8988T (cell line): ENCODE data around the gene PSMD3.
A peak's percentile ranks its signal among the peaks of the same experiment; 100 is the strongest.
"Not testable (repeated sequence)": the region's sequence is repeated elsewhere in the genome, so short reads cannot be mapped to it uniquely, and the experiment has no call there.

Experiments
- DNase-seq: peaks from one replicate; pipeline ENCODE4 v3.0.0; 2011

The PSMD3 gene

DNA sequence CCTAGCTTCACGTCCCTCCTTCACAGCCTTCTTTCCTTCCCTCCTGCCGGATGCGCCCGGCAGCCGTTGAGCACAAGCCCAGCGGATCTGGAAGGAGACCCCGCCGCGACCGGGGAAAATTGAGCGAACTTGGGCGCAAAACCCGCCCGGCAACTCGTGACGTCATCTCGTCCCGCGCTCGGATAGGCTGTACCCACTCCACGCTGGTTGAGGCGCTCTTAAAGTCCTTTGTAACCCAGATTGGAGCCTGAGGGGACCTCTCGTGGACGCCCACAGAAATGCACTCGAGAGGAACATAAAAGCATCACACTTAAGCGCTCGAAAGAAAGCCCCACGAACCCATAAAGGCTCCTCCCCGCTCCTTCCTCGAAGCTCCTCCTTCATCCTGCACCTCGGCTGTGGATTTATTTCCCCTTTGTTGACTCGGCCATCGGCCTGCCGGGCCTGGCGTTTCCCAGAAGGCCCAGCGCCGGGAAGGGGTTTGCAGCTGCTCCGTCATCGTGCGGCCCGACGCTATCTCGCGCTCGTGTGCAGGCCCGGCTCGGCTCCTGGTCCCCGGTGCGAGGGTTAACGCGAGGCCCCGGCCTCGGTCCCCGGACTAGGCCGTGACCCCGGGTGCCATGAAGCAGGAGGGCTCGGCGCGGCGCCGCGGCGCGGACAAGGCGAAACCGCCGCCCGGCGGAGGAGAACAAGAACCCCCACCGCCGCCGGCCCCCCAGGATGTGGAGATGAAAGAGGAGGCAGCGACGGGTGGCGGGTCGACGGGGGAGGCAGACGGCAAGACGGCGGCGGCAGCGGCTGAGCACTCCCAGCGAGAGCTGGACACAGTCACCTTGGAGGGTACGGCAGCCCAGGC is at the start of gene PSMD3:
PSMD3 (plus strand) TSS at position 457 of the 856 bp plus-strand sequence; CDS start at position 621, 164 bp downstream.
- DNase-seq: peak; percentile 58

DNA sequence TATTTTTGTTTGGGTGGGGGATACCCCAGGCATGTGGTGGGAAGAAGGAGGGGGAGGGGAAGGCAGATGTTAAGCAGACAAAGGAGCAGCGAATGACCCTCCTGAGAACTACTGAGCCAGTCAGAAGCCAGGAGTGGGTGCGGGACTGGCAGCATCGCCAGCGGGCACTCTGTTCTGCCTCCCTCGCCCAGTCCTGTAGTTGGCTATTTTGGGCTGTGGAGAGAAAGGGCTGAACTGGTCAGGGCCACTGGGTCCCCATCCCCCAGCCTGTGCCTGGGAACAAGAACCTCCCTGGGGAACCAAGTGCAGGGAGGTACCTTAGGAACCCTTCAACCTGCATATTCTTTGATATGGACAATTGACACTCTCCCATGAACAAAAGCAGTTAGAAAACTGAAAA is 46.7 kb upstream of the PSMD3 start:
- no peak for DNase-seq

DNA sequence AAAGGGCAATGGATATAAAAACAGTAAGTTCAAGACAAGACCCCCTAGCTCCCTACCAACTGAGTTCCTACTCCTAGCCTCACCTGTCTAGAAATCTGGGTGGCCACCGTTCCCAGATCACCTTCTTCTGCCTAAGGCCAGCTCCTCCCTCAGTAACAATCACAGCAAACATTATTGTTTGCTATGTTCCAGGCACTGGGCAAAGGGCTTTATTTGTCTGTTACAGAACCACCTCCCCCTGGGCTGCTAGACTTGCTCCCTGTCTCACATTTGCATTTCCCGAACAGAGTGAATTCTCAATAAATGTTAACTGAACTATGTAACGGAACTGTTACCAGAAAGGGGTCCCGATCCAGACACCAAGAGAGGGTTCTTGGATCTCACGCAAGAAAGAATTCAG is 46.3 kb upstream of the PSMD3 start:
- no peak for DNase-seq

DNA sequence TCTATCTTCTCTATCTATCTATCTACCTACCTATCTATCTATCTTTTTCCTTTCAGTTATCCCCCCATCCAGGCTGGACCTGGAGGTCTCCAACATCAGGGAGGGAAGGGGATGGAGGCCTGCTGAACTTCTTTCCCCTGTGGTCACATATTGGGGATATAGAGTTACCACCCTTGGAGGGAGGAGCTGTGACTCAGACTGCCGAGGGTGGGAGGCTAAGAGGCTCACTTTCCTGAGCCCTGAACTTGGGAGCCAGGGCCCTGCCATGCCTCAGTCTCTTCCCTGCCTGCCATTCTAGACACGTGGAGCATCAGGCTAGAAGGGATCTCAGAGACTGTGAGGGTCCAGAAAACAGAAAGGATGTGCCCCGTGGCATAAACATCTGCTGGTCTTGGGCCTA is 44.7 kb upstream of the PSMD3 start:
- no peak for DNase-seq

DNA sequence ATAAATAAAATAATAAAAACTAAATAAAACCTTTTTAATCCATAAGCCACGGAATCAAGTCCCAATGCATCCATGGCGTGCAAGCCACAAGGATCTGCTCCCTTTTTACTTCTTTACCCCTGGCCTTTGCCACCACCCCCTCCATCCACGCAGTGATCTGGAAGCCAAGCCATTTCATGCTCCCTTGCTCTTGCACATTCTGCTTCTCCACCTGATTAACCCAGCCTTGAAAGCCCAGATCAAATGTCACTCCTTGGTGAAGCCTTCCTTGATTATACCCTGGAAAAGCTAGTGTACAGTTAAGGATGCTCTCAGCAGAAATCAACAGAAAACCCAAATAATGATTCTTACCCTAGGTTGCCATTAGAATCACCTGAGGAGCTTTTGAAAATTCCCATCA is 43.2 kb upstream of the PSMD3 start:
- DNase-seq: no peak

DNA sequence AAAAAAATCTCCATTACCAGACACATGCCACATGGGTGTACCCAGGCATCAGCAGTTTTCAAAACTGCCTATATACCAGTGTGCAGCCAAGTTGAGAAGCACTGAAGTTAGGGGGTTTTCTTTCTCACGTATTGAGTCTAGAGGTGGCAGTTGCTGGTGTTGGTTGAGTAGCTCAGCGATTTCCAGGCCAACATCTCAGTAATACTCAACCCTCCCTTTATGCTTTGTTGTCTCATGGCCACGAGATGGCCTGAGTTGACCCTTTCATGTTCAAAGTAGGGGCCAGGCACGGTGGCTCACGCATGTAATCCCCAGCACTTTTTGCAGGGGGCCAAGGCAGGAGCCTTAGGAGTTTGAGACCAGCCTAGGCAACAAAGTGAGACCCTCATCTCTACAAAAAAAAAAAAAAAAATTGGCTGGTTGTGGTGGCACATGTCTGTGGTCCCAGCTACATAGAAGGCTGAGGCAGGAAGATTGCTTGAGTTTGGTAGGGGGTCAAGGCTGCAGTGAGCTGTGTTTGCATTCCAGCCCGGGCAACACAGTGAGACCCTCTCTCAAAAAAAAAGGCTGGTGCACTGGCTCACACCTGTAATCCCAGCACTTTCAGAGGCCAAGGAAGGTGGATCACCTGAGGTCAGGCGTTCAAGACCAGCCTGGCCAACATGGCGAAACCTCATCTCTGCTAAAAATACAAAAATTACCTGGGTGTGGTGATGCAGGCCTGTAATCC is 42.3 kb upstream of the PSMD3 start:
- DNase-seq: no peak

DNA sequence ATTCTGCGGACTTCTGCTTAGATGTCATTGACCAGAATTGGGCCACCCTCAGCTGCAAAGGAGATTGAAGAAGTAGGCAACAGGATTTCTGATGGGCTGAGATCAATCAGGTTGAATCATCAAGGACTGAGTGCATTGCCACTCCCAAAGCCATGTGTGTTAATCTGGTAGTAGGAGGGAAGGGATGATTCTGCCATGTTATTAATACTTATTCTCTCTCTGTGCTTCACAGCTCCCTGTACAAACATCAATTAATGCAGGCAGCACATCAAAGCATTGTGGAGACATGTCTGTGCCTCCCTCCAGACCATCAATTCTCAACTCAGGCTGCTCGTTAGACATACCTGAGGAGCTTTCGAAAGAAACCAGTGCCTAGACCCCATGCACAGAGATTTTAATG is 41.5 kb upstream of the PSMD3 start:
- no peak for DNase-seq

DNA sequence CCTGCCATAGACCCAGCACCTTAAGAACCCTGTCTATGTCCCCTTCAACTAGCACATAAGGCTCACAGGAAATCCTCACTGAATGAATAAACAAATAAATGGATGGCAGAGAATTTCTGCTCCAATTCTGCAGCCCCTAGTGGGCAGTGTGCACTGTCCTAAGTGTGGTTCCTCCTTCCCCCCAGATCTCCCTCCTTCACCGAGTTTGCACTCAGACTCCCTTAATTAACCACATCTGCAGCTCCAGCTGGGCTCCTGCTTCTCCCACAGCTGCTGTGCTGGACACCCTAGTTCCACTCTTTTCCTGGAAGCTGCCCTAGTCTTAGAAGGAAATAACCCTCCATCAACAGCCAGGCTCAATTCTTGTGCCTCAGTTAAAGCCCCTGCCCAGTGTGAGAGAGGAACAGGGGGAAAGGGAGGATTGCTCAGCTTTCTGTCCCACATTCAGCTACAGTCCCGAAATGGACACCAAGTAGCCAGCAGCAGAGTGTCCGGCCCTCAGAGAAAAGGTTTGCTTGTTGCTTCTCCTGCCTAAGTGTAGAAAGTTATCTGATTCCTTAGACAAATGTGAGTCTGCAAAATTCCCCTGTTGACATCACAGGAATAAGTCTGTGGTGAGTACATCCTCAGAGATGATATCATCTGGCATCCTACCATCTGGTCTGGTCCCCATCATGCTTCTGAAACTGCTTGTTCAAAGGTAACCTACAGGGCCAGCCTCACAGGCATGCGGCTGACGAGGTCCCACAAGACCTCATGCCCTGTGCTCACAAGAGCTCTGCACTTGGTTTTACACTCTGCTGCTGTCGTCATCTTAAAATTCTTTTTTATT is 40.8 kb upstream of the PSMD3 start:
- no peak for DNase-seq

DNA sequence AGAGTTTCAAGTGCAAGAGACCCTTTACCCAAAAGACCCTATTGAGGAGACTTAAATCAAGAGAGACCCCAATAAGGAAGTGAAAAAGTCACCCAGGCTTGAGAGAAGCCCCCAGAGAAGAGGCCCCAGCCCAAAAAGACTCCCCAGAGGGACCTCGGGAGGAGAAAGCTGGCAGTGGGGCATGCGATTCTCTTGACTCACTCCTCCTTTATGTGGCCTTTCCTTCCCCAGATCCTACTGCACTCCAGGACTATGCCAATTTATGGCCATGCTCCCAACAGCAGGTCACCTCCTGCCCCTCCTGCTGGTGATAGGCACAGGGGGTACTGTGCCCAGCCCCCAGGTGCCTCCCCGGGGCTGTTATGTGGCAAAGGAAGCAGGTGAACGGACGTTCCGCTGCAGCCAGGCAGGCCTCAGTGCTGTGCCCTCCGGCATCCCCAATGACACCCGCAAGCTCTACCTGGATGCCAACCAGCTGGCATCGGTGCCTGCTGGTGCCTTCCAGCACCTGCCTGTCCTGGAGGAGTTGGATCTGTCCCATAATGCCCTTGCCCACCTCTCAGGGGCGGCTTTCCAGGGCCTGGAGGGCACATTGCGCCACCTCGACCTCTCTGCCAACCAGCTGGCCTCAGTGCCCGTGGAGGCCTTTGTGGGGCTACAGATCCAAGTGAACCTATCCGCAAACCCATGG is 36.8 kb upstream of the PSMD3 start:
- no peak for DNase-seq

DNA sequence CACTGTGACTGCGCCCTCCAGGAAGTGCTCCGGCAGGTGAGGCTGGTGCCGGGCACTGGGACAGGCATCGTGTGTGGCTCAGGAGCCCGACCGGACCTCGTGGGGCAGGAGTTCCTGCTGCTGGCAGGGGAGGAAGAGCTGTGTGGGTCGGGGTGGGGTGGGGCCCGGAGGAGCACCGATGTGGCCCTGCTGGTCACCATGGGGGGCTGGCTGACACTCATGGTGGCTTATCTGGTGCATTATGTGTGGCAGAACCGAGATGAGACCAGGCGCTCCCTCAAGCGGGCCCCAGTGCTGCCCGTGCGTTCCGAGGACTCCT is 36.3 kb upstream of the PSMD3 start:
- no peak for DNase-seq

DNA sequence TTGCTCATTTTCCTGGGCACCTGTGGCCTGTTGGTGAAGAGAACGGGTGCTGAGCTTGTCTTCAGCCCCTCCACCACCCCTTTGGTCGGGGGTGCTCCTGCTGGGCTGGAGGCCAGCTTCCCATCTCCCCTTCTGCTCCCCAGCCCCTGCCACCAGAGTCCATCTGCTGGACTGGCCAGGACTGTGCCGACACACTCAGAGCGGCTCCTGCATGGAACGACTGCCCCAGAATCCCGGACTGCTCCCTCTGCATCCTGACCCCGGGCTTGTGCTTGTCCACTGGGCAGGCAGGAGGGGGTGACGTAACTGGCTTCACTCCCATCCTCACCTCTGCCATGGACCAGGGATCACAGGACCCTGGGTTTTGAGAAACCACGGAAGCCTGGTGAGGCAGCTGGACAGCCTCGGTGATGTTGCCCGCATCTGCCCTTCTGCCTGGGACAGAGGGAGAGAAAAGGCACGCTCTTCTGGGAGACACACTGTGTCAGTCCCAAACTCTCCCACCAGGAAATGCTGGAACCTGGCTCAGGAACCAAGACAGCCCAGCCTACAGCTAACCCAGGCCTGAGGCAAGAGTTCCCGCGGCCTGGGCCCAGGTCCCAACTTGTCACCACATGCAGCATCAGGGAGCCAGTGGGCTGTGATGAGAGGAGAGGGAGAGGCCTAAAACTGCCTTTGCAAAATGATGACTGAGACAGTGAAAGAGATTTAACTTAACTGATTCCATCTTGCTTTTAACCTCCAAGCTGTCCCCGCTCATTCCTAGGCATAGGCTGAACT is 33.9 kb upstream of the PSMD3 start:
- no peak for DNase-seq

DNA sequence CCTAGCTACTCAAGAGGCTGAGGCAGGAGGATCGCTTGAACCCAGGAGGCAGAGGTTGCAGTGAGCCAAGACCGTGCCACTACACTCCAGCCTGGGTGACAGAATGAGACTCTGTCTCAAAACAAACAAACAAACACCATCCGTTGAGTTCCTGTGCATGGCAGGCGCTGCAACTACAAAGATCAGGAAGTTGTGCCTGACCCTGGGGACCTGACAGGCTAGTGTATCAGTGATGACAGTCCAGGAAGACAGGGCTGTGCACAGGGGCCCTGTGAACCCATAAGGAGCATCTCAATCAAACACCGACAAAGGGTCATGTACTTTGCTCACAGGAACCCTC is 32.1 kb upstream of the PSMD3 start:
- DNase-seq: not testable (repeated sequence)

DNA sequence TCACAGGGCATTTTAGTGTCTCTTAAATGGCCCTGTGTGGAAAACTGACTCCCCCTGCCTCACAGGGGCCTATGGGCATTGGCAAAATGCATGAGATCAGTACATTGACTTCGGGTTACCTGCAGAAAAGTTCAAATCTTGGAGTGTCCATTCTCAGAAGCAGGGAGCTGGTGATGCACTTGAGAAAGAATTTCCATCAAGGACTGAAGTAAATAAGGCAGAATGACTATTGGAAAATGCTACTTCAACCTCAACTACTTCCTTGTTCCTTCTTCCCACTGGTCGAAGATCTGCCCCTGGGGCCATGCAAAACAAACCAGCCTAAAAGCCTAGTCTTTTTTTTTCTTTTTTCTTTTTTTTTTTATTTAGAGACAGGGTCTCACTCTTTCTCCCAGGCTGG is 31.6 kb upstream of the PSMD3 start:
- no peak for DNase-seq

DNA sequence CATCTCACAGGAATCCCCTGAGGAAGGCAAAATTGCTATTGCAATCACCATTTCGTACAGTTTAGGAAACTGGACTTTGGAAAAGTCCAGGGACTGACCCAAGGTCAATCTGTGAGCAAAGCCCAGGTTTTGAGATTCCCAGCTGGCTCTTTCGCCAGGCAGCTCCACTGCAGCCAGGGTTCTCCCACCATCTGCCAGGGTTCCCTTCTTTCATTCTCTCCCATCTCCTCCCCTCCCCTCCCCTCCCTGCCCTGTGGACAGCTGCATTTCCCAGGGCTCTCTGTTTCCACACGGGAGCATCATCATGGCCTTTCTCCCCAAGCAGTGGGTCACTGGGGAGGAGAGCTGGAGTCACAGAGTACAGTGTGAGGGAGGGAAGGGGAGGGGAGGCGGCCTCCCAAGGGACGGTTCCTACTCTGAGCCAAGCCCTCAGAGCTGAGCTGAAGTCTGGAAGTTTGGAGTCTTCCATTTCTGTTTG is 29.7 kb upstream of the PSMD3 start:
- no peak for DNase-seq

DNA sequence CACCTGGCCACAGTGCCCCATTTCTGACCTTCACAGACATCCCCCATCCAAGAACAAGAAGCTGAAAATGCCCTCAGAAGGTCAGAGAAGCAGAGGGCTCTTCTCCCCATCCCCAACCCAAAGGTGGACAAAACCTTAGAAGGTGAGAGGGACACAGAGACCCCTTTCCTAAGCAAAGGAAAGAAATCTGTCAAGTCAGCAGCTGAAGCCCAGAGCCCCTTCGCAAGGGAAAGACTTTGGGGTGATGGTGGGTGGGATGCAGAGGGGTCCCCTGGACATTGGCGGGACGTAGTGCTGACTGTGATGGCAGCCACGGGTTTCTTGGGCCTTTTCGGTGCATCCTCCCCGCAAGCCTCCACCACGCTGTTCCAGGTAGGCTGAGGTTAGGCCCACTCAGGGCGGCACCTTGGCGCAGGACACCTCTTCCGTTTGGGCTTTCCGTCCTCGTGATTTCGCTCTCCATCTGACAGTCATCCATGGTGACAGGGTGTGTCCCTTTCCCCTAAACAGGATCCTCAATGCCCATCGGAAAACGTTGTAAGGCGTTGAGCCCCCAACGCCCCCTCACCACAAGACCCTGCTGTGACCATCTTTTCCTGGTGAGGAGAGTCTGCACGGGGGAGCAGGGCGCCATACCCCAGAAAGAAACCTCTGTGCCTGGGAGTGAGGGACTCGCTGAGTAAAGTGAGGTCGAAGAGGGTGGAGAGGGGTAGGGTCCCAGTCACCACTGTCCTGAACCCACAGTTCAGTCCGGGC is 28.5 kb upstream of the PSMD3 start:
- DNase-seq: no peak

DNA sequence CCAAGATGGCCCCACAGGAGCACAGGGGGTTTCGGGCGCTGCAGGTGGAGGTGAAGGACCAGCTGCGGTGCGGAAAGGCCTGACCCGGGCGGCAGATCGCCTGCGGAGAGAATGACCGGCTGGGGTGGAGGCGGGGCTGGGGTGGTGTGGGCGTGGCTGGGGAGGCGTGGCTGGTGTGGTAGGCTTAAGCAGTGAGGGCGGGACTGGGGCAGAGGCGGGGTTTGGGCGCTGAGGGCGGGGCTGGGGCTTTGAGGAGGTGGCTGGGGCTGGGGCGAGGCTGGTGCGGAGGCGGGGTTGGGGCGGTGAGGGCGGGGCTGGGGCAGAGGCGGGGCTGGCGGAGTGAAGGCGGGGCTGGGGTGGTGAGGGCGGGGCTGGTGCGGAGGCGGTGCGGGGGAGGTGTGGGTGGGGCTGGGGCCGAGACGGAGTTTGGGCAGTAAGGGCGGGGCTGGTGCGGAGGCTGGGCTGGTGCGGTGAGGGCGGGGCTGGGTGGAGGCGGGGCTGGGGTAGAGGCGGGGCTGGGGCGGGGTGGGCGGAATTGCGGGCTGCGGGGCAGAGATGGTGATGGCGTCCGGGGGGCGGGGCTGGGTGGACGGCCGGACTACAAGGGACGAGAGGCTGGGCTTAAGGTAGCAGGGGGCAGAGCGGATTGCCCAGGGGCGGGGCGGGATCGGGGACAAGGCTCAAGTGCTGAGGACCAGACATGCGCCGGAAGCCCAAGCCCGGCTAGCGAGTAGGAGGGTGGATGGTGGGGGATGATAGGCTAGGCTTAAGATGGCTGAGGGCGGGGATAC is 27.7 kb upstream of the PSMD3 start:
- peak; percentile 82 for DNase-seq

DNA sequence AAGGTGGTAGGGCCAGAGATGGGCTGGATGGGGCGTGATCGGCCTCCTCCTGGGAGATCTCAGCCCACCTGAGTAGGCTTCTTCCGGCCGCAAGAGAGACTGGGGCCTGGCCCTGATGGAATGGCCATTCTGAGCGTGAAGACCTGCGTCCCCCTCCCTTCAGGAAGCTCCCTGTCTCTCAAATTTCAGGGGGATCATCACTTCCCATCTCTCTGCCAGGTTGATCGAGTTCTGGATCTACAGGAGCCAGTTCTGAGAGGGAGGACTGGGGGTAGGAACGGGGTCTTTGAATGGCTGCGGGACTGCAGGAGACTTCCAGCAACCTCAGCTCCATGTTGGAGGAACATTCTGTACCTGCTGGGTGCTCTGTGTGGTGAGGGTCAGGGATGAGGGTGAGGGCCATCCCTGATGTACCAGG is 27.1 kb upstream of the PSMD3 start:
- DNase-seq: no peak

DNA sequence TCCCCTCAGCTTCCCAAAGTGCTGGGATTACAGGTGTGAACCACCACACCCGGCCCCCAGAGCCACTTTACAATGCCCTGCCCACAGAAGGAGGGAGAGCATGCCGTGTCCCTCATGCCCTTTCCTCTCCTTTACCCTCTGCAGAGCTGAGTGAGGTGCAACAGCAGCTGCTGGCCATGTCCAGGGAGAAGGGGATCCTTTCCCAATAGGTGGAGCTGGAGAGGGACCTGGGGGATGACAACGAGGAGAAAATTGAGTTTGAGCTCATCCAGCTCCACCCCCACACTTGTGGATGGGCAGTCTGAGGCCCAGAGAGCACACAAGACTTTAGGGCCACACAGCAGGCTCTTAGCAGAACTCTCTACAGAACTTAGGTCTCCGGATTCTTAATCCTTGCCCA is 25.7 kb upstream of the PSMD3 start:
- no peak for DNase-seq

DNA sequence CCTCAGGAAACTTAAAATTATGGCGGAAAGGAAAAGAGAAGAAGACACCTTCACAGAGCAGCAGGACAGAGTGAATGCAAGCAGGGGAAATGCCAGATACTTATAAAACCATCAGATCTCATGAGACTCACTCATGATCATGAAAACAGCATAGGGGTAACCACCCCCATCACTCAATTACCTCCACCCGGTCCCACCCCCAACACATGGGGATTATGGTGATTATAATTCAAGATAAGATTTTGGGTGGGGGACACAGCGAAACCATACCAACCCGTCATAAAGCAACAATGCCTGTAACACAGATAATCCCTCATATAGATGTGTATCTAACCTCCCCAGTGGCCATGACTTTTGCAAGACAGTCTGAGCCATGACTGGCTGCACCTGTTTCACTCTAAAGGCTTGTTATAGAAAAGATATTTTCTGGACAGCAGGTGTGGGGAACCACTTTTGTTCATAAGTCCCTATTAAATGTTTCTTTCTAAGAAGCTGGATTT is 24.8 kb upstream of the PSMD3 start:
- DNase-seq: no peak

DNA sequence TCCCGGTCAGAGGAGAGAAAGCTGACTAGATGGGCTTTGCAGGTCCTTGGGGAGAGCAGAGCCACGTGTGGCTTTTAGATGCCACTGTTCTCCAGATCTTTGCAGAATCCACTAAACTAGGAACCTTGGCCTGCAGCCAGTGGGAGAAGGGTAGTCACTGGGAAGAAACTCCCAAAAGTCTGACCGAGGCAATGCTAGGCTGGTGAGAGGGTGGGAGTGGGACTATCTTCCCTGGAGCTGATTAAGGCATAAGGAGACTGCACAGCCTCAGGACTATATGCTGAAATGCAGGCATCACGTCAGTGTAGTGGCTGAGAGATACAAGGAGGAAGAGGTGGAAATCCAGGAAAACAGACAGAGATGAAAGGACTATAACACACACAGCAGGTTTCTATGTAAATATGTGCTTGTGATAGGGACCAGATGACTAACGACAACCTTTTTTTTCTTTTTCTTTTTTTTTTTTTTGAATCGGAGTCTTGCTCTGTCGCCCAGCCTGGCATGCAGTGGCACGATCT is 20.0 kb upstream of the PSMD3 start:
- DNase-seq: no peak
